Measurements from ENCODE around the gene SLC25A13.

GRCh38 chr7:96179837-96180236, 142.1 kb downstream of the SLC25A13 start:
- TF ChIP-seq, protein P1, sequence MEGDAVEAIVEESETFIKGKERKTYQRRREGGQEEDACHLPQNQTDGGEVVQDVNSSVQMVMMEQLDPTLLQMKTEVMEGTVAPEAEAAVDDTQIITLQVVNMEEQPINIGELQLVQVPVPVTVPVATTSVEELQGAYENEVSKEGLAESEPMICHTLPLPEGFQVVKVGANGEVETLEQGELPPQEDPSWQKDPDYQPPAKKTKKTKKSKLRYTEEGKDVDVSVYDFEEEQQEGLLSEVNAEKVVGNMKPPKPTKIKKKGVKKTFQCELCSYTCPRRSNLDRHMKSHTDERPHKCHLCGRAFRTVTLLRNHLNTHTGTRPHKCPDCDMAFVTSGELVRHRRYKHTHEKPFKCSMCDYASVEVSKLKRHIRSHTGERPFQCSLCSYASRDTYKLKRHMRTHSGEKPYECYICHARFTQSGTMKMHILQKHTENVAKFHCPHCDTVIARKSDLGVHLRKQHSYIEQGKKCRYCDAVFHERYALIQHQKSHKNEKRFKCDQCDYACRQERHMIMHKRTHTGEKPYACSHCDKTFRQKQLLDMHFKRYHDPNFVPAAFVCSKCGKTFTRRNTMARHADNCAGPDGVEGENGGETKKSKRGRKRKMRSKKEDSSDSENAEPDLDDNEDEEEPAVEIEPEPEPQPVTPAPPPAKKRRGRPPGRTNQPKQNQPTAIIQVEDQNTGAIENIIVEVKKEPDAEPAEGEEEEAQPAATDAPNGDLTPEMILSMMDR (IDR thresholded peaks at IDR 0.05 in 4 of 5, conservative IDR thresholded peaks at IDR 0.05 in 1 of 5), result no peak
- TF ChIP-seq POLR2A (IDR thresholded peaks at IDR 0.05), result no peak
